NCI-H2227 treated with DMSO at 0.1 percent for 48 hours (cell line): ENCODE measurements around the gene SPATA25.

Experiments
- DNase-seq: peaks from one replicate; lab custom pipeline; 2025; lab: John Stamatoyannopoulos, UW

SPATA25 gene

GRCh38 chr20:45863543-45864470 is 23.6 kb downstream of the SPATA25 start:
- peak; percentile 40 for DNase-seq

- DNase-seq, result no peak
Observed at GRCh38 chr20:45861221-45862075, 26.0 kb downstream of the SPATA25 start.

GRCh38 chr20:45860560-45861220 is 26.7 kb downstream of the SPATA25 start:
- DNase-seq, result no peak

GRCh38 chr20:45859916-45860315 is 27.5 kb downstream of the SPATA25 start:
- no peak for DNase-seq

GRCh38 chr20:45857882-45858216 is 29.6 kb downstream of the SPATA25 start:
- DNase-seq, result no peak

GRCh38 chr20:45857114-45857881 is 30.1 kb downstream of the SPATA25 start, which contains the start of the genes ACOT8 and ZSWIM3:
Gene ACOT8 (minus strand): TSS chr20:45857392. CDS start chr20:45857315, 77 bp downstream.
Gene ZSWIM3 (plus strand): TSS chr20:45857614. CDS start chr20:45857826, 212 bp downstream.
- DNase-seq, result peak; percentile 99

GRCh38 chr20:45853484-45853883 is 33.9 kb downstream of the SPATA25 start:
- DNase-seq, result no peak

- DNase-seq, result no peak
Observed at GRCh38 chr20:45852326-45852725, 35.1 kb downstream of the SPATA25 start.

- DNase-seq, result no peak
Observed at GRCh38 chr20:45851501-45851900, 35.9 kb downstream of the SPATA25 start.

- no peak for DNase-seq
Observed at GRCh38 chr20:45850926-45851325, 36.5 kb downstream of the SPATA25 start.

- no peak for DNase-seq
Observed at GRCh38 chr20:45850238-45850637, 37.2 kb downstream of the SPATA25 start.

GRCh38 chr20:45848969-45849582 is 38.3 kb downstream of the SPATA25 start:
- DNase-seq, result no peak

- DNase-seq, result no peak
Observed at GRCh38 chr20:45848421-45848820, 39.0 kb downstream of the SPATA25 start.

GRCh38 chr20:45845452-45845851 is 42.0 kb downstream of the SPATA25 start:
- no peak for DNase-seq

- no peak for DNase-seq
Observed at GRCh38 chr20:45843506-45843905, 43.9 kb downstream of the SPATA25 start.

GRCh38 chr20:45842169-45842812 is 45.1 kb downstream of the SPATA25 start:
- no peak for DNase-seq

- DNase-seq, result no peak
Observed at GRCh38 chr20:45841407-45842129, 45.9 kb downstream of the SPATA25 start.

- no peak for DNase-seq
Observed at GRCh38 chr20:45840700-45841198, 46.7 kb downstream of the SPATA25 start.

GRCh38 chr20:45836841-45837240 is 50.6 kb downstream of the SPATA25 start:
- peak; percentile 39 for DNase-seq
